Liver (tissue), 9 donors: ENCODE results near the gene C10orf105. TPM values are rescaled to one million over a fixed set of nuclear protein-coding genes. Genes with fewer than 3 reads are reported as not detected.
A peak's percentile ranks its signal among the peaks of the same experiment; 100 is the strongest.

Experiments used
- DNase-seq: peaks from one replicate; pipeline ENCODE4 v3.0.0-alpha.2; 2017; ENCODE audit warnings: low spot score
- H3K27ac ChIP-seq, 2 donors: one replicate each; pipeline ENCODE4 v1.7.0; 2013; ENCODE audit warnings: inconsistent platforms in 2 of 2, low read length in 2 of 2, control low read depth in 1 of 2, low read depth in 1 of 2, mild to moderate bottlenecking in 1 of 2
- H3K27me3 ChIP-seq, 4 donors: one replicate each; pipeline versions ENCODE4 v1.6.1 to v1.7.0; 2013; ENCODE audit warnings: low read length in 3 of 4, inconsistent platforms in 1 of 4, mild to moderate bottlenecking in 1 of 4, moderate library complexity in 1 of 4; ENCODE audit not compliant: control insufficient read depth in 4 of 4, insufficient read depth in 4 of 4
- H3K36me3 ChIP-seq, 4 donors: one replicate each; pipeline versions ENCODE4 v1.6.1 to v1.7.0; 2013; ENCODE audit warnings: low read length in 3 of 4, mild to moderate bottlenecking in 3 of 4, low read depth in 1 of 4, moderate library complexity in 1 of 4; ENCODE audit not compliant: control insufficient read depth in 4 of 4, insufficient read depth in 3 of 4
- H3K4me1 ChIP-seq, 4 donors: one replicate each; pipeline versions ENCODE4 v1.6.1 to v1.7.0; 2013; ENCODE audit warnings: low read length in 3 of 4, mild to moderate bottlenecking in 3 of 4, moderate library complexity in 1 of 4; ENCODE audit not compliant: control insufficient read depth in 4 of 4, insufficient read depth in 4 of 4
- H3K4me3 ChIP-seq, 3 donors: one replicate each; pipeline versions ENCODE4 v1.6.1 to v1.7.0; 2013; ENCODE audit warnings: low read length in 3 of 3, control low read depth in 1 of 3, low read depth in 1 of 3, mild to moderate bottlenecking in 1 of 3
- H3K9ac ChIP-seq, 2 donors: one replicate each; pipeline ENCODE4 v1.7.0; 2013; ENCODE audit warnings: low read length in 2 of 2, mild to moderate bottlenecking in 2 of 2, moderate library complexity in 2 of 2, control low read depth in 1 of 2, low read depth in 1 of 2
- H3K9me3 ChIP-seq, 4 donors: one replicate each; pipeline versions ENCODE4 v1.6.1 to v1.7.0; 2013; ENCODE audit warnings: low read length in 3 of 4; ENCODE audit not compliant: control insufficient read depth in 4 of 4
- EGR1 ChIP-seq, 2 donors: IDR thresholded peaks; 2 replicates each; pipeline ENCODE4 v1.6.1; 2016 to 2018; ENCODE audit warnings: antibody characterized with exemption in 2 of 2, low read depth in 2 of 2
- FOXA1 ChIP-seq: IDR thresholded peaks from 2 replicates; pipeline ENCODE4 v1.6.1; 2016; ENCODE audit warnings: antibody characterized with exemption
- FOXA2 ChIP-seq: IDR thresholded peaks from 2 replicates; pipeline ENCODE4 v1.6.1; 2016; ENCODE audit warnings: antibody characterized with exemption
- GABPA ChIP-seq, 2 donors: IDR thresholded peaks in 1 of 2; conservative IDR thresholded peaks in 1 of 2; 2 replicates each; pipeline ENCODE4 v1.6.1; 2016; ENCODE audit warnings: antibody characterized with exemption in 2 of 2, mild to moderate bottlenecking in 1 of 2, moderate library complexity in 1 of 2
- HNF4A ChIP-seq, 2 donors: conservative IDR thresholded peaks; 2 replicates each; pipeline ENCODE4 v1.6.1; 2016; ENCODE audit warnings: antibody characterized with exemption in 2 of 2, mild to moderate bottlenecking in 2 of 2
- HNF4G ChIP-seq: IDR thresholded peaks from 2 replicates; pipeline ENCODE4 v1.6.1; 2016; ENCODE audit warnings: antibody characterized with exemption
- JUND ChIP-seq, 2 donors: IDR thresholded peaks; 2 replicates each; pipeline ENCODE4 v1.6.1; 2016; ENCODE audit warnings: antibody characterized with exemption in 2 of 2
- NR2F2 ChIP-seq: IDR thresholded peaks from 2 replicates; pipeline ENCODE4 v1.6.1; 2016; ENCODE audit warnings: antibody characterized with exemption
- RAD21 ChIP-seq, 2 donors: IDR thresholded peaks; 2 replicates each; pipeline ENCODE4 v1.6.1; 2016; ENCODE audit warnings: antibody characterized with exemption in 2 of 2, mild to moderate bottlenecking in 2 of 2
- RXRA ChIP-seq, 2 donors: IDR thresholded peaks; 2 replicates each; pipeline ENCODE4 v1.6.1; 2017 to 2018; ENCODE audit warnings: antibody characterized with exemption in 2 of 2, mild to moderate bottlenecking in 1 of 2
- SP1 ChIP-seq: IDR thresholded peaks from 2 replicates; pipeline ENCODE4 v1.6.1; 2018; ENCODE audit warnings: antibody characterized with exemption, mild to moderate bottlenecking
- TAF1 ChIP-seq: conservative IDR thresholded peaks from 2 replicates; pipeline ENCODE4 v1.6.1; 2016; ENCODE audit warnings: antibody characterized with exemption, mild to moderate bottlenecking
- YY1 ChIP-seq: IDR thresholded peaks from 2 replicates; pipeline ENCODE4 v1.6.1; 2016; ENCODE audit warnings: antibody characterized with exemption, mild to moderate bottlenecking
- WGBS: extraction: QIAGEN DNeasy Blood & Tissue Kit; methylation state at CpG from one replicate; pipeline ENCODE4 v1.1.7; 2013; 5-methylcytosine and 5-hydroxymethylcytosine counted together
- polyA plus RNA-seq, 2 donors: library from polyadenylated mRNA; stranded (reverse) in 1 of 2; unstranded in 1 of 2; fragments of 200-250 nt in 1 of 2; fragments of >200 nt in 1 of 2; fragmentation: Nextera tagmentation in 1 of 2; extraction: Ambion mirVana in 1 of 2; gene quantifications; one replicate each; pipeline versions ENCODE4 v1.2.1 to v1.2.3, GENCODE V29; 2013 to 2015
- total RNA-seq, 2 donors: library from RNA; depleted of rRNA; stranded (reverse); fragments of >200 nt; gene quantifications; one replicate each; pipeline ENCODE4 v1.2.3, GENCODE V29; 2014
- TF ChIP-seq, protein P1 (sequence below): fragments of 150-350 bp; IDR thresholded peaks from 2 replicates; pipeline ENCODE4 v1.5.1; 2017; ENCODE audit warnings: improper control_type of control experiment, low read depth, low read length; ENCODE audit not compliant: missing input control
- TF ChIP-seq, protein P2 (sequence below): IDR thresholded peaks from 2 replicates; pipeline ENCODE4 v1.6.1; 2016; ENCODE audit warnings: antibody characterized with exemption
- TF ChIP-seq, protein P3 (sequence below): IDR thresholded peaks from 2 replicates; pipeline ENCODE4 v1.6.1; 2016; ENCODE audit warnings: antibody characterized with exemption
- TF ChIP-seq, protein P4 (sequence below): IDR thresholded peaks from 2 replicates; pipeline ENCODE4 v1.6.1; 2016; ENCODE audit warnings: antibody characterized with exemption
- TF ChIP-seq, protein P5 (sequence below): IDR thresholded peaks from 2 replicates; pipeline ENCODE4 v1.6.1; 2016; ENCODE audit warnings: antibody characterized with exemption, mild to moderate bottlenecking
- donor health status: healthy.
- donor health status: healthy.
- donor health status: healthy.
- donor health status: healthy.
- donor health status: healthy.

Gene C10orf105
- total and polyA plus RNA-seq, 4 donors, result under 0.01 to 0.07 TPM; not detected in 2

DNA sequence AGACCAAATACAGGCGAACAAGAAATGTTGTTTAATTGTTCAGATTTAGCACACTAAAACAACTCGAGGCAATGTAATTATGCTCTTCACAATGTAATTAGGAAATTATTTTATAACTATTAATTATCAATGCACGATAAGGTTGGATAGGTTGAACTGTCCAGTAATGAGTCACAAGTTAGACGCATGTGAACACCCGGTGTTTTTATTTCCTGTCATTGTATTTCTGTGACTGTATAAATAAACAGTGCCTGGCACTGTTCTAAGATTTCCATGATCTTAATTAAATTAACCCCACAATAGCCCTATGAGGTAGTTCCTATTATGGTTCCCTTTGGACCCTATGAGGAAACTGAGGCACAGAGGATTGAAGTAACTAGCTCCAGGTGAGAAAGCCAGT is 26.2 kb downstream of the C10orf105 start:
- Histone ChIP-seq H3K27ac (no peak overlapping the region), H3K36me3 (peaks cover 0 to 8% (median 1%) of the 10 kb centered on the region in 4 donors), H3K9me3 (no peaks in the 10 kb centered on the region), H3K4me3 (no peak overlapping the region), H3K9ac (no peak overlapping the region), H3K4me1 (no peaks in the 10 kb centered on the region), H3K27me3 (no peaks in the 10 kb centered on the region)
- no peak for DNase-seq
- TF ChIP-seq JUND (IDR thresholded peaks at IDR 0.05), result peak in 1 of 2 donors; percentile 20
- TF ChIP-seq, protein P1, sequence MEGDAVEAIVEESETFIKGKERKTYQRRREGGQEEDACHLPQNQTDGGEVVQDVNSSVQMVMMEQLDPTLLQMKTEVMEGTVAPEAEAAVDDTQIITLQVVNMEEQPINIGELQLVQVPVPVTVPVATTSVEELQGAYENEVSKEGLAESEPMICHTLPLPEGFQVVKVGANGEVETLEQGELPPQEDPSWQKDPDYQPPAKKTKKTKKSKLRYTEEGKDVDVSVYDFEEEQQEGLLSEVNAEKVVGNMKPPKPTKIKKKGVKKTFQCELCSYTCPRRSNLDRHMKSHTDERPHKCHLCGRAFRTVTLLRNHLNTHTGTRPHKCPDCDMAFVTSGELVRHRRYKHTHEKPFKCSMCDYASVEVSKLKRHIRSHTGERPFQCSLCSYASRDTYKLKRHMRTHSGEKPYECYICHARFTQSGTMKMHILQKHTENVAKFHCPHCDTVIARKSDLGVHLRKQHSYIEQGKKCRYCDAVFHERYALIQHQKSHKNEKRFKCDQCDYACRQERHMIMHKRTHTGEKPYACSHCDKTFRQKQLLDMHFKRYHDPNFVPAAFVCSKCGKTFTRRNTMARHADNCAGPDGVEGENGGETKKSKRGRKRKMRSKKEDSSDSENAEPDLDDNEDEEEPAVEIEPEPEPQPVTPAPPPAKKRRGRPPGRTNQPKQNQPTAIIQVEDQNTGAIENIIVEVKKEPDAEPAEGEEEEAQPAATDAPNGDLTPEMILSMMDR, result no peak
- WGBS, result 69% methylated on average over 5 of the region's 5 CpGs

DNA sequence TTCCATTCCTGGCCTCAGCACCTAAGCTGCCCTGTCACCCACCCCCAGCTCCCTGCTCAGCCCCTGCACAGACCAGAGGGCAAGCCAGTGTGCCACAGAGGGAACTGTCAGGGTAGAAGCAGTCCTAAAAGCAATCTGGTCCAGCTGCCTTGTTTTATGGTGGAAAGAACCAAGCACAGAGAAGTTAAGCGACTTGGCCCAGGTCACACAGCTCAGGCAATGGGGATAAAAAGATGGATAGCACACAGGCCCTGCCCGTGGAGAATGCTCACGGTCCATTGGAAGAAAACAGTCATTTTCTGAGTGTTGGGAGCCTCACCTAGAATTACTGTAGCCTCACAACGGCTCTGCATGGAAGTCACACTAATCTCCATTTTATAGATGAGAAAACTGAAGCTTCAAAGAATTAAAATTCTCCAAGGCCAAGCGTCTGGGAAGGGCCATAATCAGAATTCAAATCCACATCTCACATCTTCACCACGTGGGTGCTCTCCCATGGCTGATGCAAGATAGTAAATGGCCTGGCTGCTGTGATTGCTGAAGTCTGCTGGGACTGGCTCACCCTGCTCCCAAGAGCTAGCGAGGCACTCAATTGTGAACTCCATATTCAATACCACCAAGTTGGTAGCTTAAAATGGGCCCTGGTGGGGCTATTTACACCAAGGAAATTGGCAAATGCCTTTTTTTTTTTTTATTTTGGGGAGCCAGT is 26.8 kb downstream of the C10orf105 start:
- no peaks in the 10 kb centered on the region for H3K27me3 ChIP-seq
- DNase-seq, result no peak
- H3K4me1 ChIP-seq, result no peaks in the 10 kb centered on the region
- no peaks in the 10 kb centered on the region for H3K9me3 ChIP-seq
- no peak overlapping the region for H3K27ac ChIP-seq
- WGBS, result 83% methylated on average over 7 of the region's 7 CpGs
- H3K36me3 ChIP-seq, result peaks cover 0 to 8% (median 1%) of the 10 kb centered on the region in 4 donors
- H3K9ac ChIP-seq, result no peak overlapping the region
- TF ChIP-seq, protein P2, sequence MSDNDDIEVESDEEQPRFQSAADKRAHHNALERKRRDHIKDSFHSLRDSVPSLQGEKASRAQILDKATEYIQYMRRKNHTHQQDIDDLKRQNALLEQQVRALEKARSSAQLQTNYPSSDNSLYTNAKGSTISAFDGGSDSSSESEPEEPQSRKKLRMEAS, result no peak
- TF ChIP-seq, protein P1, result no peak
- TF ChIP-seq TAF1 (no peak), HNF4A (conservative IDR thresholded peaks at IDR 0.05) (no peak), NR2F2 (no peak), SP1 (no peak), FOXA1 (no peak), EGR1 (IDR thresholded peaks at IDR 0.05; ENCODE audit: low read depth in 2 of 2) (no peak), RAD21 (IDR thresholded peaks at IDR 0.05) (no peak), FOXA2 (no peak), JUND (IDR thresholded peaks at IDR 0.05) (no peak), RXRA (IDR thresholded peaks at IDR 0.05) (no peak), HNF4G (no peak), GABPA (IDR thresholded peaks at IDR 0.05 in 1 of 2, conservative IDR thresholded peaks at IDR 0.05 in 1 of 2) (no peak), YY1 (no peak)
- TF ChIP-seq, protein P3, sequence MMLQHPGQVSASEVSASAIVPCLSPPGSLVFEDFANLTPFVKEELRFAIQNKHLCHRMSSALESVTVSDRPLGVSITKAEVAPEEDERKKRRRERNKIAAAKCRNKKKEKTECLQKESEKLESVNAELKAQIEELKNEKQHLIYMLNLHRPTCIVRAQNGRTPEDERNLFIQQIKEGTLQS, result no peak
- TF ChIP-seq, protein P4, sequence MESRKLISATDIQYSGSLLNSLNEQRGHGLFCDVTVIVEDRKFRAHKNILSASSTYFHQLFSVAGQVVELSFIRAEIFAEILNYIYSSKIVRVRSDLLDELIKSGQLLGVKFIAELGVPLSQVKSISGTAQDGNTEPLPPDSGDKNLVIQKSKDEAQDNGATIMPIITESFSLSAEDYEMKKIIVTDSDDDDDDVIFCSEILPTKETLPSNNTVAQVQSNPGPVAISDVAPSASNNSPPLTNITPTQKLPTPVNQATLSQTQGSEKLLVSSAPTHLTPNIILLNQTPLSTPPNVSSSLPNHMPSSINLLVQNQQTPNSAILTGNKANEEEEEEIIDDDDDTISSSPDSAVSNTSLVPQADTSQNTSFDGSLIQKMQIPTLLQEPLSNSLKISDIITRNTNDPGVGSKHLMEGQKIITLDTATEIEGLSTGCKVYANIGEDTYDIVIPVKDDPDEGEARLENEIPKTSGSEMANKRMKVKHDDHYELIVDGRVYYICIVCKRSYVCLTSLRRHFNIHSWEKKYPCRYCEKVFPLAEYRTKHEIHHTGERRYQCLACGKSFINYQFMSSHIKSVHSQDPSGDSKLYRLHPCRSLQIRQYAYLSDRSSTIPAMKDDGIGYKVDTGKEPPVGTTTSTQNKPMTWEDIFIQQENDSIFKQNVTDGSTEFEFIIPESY, result no peak
- TF ChIP-seq, protein P5, sequence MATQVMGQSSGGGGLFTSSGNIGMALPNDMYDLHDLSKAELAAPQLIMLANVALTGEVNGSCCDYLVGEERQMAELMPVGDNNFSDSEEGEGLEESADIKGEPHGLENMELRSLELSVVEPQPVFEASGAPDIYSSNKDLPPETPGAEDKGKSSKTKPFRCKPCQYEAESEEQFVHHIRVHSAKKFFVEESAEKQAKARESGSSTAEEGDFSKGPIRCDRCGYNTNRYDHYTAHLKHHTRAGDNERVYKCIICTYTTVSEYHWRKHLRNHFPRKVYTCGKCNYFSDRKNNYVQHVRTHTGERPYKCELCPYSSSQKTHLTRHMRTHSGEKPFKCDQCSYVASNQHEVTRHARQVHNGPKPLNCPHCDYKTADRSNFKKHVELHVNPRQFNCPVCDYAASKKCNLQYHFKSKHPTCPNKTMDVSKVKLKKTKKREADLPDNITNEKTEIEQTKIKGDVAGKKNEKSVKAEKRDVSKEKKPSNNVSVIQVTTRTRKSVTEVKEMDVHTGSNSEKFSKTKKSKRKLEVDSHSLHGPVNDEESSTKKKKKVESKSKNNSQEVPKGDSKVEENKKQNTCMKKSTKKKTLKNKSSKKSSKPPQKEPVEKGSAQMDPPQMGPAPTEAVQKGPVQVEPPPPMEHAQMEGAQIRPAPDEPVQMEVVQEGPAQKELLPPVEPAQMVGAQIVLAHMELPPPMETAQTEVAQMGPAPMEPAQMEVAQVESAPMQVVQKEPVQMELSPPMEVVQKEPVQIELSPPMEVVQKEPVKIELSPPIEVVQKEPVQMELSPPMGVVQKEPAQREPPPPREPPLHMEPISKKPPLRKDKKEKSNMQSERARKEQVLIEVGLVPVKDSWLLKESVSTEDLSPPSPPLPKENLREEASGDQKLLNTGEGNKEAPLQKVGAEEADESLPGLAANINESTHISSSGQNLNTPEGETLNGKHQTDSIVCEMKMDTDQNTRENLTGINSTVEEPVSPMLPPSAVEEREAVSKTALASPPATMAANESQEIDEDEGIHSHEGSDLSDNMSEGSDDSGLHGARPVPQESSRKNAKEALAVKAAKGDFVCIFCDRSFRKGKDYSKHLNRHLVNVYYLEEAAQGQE, result no peak
- H3K4me3 ChIP-seq, result no peak overlapping the region
